Thyroid gland (tissue), 4 donors: ENCODE measurements around the gene DGKD. TPM values are rescaled to one million over a fixed set of nuclear protein-coding genes. Genes with fewer than 3 reads are reported as not detected.
A peak's percentile ranks its signal among the peaks of the same experiment; 100 is the strongest.

Experiments used
- DNase-seq, 2 donors: peaks; one replicate each; pipeline ENCODE4 v3.0.0-alpha.2; 2019
- H3K27ac ChIP-seq, 3 donors: fragments of 200-600 bp; sonication (generic); 1 replicate in 2 of 3; 2 replicates in 1 of 3; pipeline ENCODE4 v1.5.1; 2016 to 2019; ENCODE audit warnings: mild to moderate bottlenecking in 1 of 3, moderate library complexity in 1 of 3
- H3K27me3 ChIP-seq: fragments of 200-600 bp; sonication (generic); one replicate; pipeline ENCODE4 v1.5.1; 2019
- H3K36me3 ChIP-seq, 2 donors: fragments of 200-600 bp; sonication (generic); one replicate each; pipeline ENCODE4 v1.5.1; 2016 to 2019
- H3K4me1 ChIP-seq, 2 donors: fragments of 200-600 bp; sonication (generic); one replicate each; pipeline ENCODE4 v1.5.1; 2017 to 2019
- H3K4me3 ChIP-seq, 3 donors: fragments of 200-600 bp; sonication (generic); replicated peaks in 1 of 3; 1 replicate in 2 of 3; 2 replicates in 1 of 3; pipeline ENCODE4 v1.5.1; 2016; ENCODE audit warnings: mild to moderate bottlenecking in 1 of 3
- H3K9me3 ChIP-seq: fragments of 200-600 bp; sonication (generic); one replicate; pipeline ENCODE4 v1.5.1; 2017
- CTCF ChIP-seq, 6 experiments: fragments of 200-600 bp in 3 of 6; fragments of 450-650 bp in 3 of 6; sonication (generic) in 3 of 6; IDR thresholded peaks; one replicate each; pipeline ENCODE4 v1.5.1; 2016 to 2019; ENCODE audit warnings: antibody characterized with exemption in 6 of 6, mild to moderate bottlenecking in 2 of 6, inconsistent platforms in 1 of 6, moderate library complexity in 1 of 6
- POLR2A ChIP-seq, 2 donors: fragments of 450-650 bp; IDR thresholded peaks; one replicate each; pipeline ENCODE4 v1.6.1; 2017; ENCODE audit warnings: antibody characterized with exemption in 2 of 2, mild to moderate bottlenecking in 2 of 2, moderate library complexity in 1 of 2
- WGBS, 2 donors: methylation state at CpG; one replicate each; pipeline ENCODE4 v1.1.5; 2017; 5-methylcytosine and 5-hydroxymethylcytosine counted together
- intact Hi-C: fragments of 100-400 bp; cut with DNase I; formaldehyde crosslinking; loops from one replicate; pipeline ENCODE4 v1.15.1; 2023
- total RNA-seq, 4 donors: library from RNA; depleted of rRNA; stranded (reverse); fragments of >200 nt; gene quantifications; one replicate each; pipeline ENCODE4 v1.2.3, GENCODE V29; 2016

DGKD gene
- total RNA-seq, 4 donors from 2014 or later, result 22.3 to 71.7 (median 27.3) TPM

- Histone ChIP-seq H3K9me3 (no peaks in the 10 kb centered on the region), H3K4me3 (no peak overlapping the region), H3K4me1 (no peaks in the 10 kb centered on the region), H3K36me3 (peaks cover 49 to 62% of the 10 kb centered on the region in 2 donors), H3K27me3 (no peaks in the 10 kb centered on the region), H3K27ac (no peak overlapping the region)
- TF ChIP-seq POLR2A (IDR thresholded peaks at IDR 0.05) (no peak), CTCF (IDR thresholded peaks at IDR 0.05) (no peak)
- no peak for DNase-seq
- 95% methylated on average over 8 of the region's 8 CpGs for WGBS, 2 donors
- intact Hi-C loops, result no loop called here
These were observed 107.2 kb downstream of the DGKD start for GRCh38 chr2:233461481-233461891.

- H3K36me3 ChIP-seq, result peaks cover 45 to 59% of the 10 kb centered on the region in 2 donors
- H3K4me1 ChIP-seq, result no peaks in the 10 kb centered on the region
- 94 to 95% methylated on average over 25 of the region's 25 CpGs for WGBS, 2 donors
- no peaks in the 10 kb centered on the region for H3K9me3 ChIP-seq
- TF ChIP-seq CTCF (IDR thresholded peaks at IDR 0.05) (no peak), POLR2A (IDR thresholded peaks at IDR 0.05) (no peak)
- H3K27ac ChIP-seq, result no peak overlapping the region
- H3K27me3 ChIP-seq, result no peaks in the 10 kb centered on the region
- no peak for DNase-seq
- H3K4me3 ChIP-seq, result no peak overlapping the region
- intact Hi-C loops, result no loop called here
These were observed 108.0 kb downstream of the DGKD start for GRCh38 chr2:233462202-233462785.

GRCh38 chr2:233462826-233463470, 108.7 kb downstream of the DGKD start:
- Histone ChIP-seq H3K27me3 (no peaks in the 10 kb centered on the region), H3K4me1 (no peaks in the 10 kb centered on the region), H3K4me3 (no peak overlapping the region), H3K36me3 (peaks cover 48 to 61% of the 10 kb centered on the region in 2 donors), H3K9me3 (no peaks in the 10 kb centered on the region), H3K27ac (no peak overlapping the region)
- no peak for DNase-seq
- 94 to 97% methylated on average over 21 of the region's 21 CpGs for WGBS, 2 donors
- intact Hi-C loops, result no loop called here
- TF ChIP-seq POLR2A (IDR thresholded peaks at IDR 0.05) (no peak), CTCF (IDR thresholded peaks at IDR 0.05) (no peak)

GRCh38 chr2:233463586-233463985, 109.3 kb downstream of the DGKD start:
- no peak overlapping the region for H3K4me3 ChIP-seq
- TF ChIP-seq CTCF (IDR thresholded peaks at IDR 0.05), result no peak
- TF ChIP-seq POLR2A (IDR thresholded peaks at IDR 0.05), result no peak
- H3K9me3 ChIP-seq, result no peaks in the 10 kb centered on the region
- no peak overlapping the region for H3K27ac ChIP-seq
- intact Hi-C loops, result no loop called here
- no peaks in the 10 kb centered on the region for H3K4me1 ChIP-seq
- H3K36me3 ChIP-seq, result peaks cover 44 to 61% of the 10 kb centered on the region in 2 donors
- no peak for DNase-seq
- no peaks in the 10 kb centered on the region for H3K27me3 ChIP-seq
- 91 to 95% methylated on average over 16 of the region's 16 CpGs for WGBS, 2 donors

GRCh38 chr2:233464056-233464455, 109.8 kb downstream of the DGKD start:
- no peak overlapping the region for H3K4me3 ChIP-seq
- H3K27ac ChIP-seq, result peak overlapping the region in 1 of 3 donors; percentile 40
- TF ChIP-seq POLR2A (IDR thresholded peaks at IDR 0.05) (no peak), CTCF (IDR thresholded peaks at IDR 0.05) (no peak)
- intact Hi-C loops, result no loop called here
- peaks cover 44 to 60% of the 10 kb centered on the region in 2 donors for H3K36me3 ChIP-seq
- no peak for DNase-seq
- H3K4me1 ChIP-seq, result no peaks in the 10 kb centered on the region
- H3K27me3 ChIP-seq, result no peaks in the 10 kb centered on the region
- H3K9me3 ChIP-seq, result no peaks in the 10 kb centered on the region
- WGBS, 2 donors, result 91 to 93% methylated on average over 11 to 19 of the region's 19 CpGs
